Epithelial cell of prostate (primary cell): ENCODE results near the gene TMEM60.
"Not testable (repeated sequence)": the region's sequence is repeated elsewhere in the genome, so short reads cannot be mapped to it uniquely, and the experiment has no call there.

Source experiments
- DNase-seq: peaks from one replicate; pipeline ENCODE4 v3.0.0-alpha.2; 2011; ENCODE audit warnings: low read depth, low spot score
- H3K27ac ChIP-seq: fragments of 450-650 bp; 2 replicates; pipeline ENCODE4 v1.5.1; 2017; ENCODE audit warnings: mild to moderate bottlenecking

The TMEM60 gene

DNA sequence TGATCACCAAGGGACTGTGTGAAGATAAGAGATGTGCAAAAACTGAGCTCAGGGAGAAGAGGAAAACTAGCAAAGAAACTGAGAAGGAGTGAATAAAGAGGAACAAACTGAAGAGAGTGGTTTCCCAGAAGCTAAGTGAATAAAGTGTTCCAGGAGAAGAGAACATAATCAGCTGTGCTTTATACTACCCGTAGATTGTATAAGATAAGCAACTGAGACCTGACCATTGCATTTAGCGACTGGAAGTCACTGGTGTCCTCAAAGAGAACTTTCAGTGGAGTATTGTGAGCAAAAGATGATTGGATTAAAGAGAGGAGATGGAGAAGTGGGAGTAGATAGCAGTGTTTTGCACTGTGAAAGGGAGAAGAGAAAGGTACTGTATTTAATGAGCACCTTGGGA, 14.9 kb upstream of the TMEM60 start:
- H3K27ac ChIP-seq: no peak overlapping the region
- DNase-seq: no peak

DNA sequence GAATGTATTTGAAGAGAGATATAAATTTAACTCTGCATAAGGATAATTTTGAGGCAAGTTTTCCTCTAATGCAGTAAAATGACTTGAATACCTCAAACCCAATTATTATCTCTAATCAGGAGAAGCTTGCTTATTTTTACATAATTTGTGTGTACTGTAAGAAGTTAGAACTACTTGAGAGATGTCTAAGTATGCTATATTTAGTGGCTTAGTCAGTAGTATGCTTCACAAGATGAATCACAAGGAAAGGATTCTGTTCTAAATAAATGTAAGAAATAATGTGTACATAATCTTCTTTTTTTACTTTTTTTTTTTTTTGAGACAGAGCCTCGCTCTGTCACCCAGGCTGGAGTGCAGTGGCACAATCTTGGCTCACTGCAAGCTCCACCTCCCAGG, 14.1 kb upstream of the TMEM60 start:
- H3K27ac ChIP-seq: peak overlapping the region; percentile 41
- no peak for DNase-seq

DNA sequence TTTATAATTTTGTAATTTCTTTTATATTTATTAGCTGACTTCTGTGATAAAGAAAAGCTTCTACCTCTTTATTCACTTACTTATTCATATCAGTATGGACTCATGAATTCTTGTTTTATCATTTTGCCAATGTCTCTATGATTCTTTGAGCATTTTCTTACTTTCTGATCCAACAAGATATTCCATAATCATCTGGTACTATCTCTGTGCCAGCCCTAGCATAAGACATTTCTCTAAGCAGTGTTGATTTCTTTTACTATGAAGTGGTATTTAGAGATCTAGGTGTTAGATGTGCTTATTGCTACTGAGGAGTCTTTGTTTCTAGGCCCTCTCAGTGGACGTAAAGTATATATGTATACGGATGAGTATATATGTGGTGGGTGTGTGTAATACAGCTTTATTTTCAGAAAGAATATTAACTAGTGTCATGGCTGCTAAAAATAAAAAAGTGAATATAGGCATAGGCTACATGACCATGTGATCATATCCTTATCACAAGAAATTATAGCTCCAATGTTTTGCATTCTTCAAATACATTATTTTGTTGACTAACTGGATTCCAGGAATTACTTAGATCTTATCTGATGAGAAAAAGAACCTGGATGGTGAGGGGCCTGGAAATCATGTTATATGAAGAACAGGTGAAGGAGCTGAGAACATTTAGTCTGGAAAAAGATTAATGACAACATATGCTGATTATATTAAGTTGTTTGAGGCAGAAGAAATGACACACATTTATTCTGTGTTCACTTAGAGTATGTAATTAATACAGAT, 13.5 kb upstream of the TMEM60 start:
- no peak for DNase-seq
- H3K27ac ChIP-seq: peak overlapping the region; percentile 41

DNA sequence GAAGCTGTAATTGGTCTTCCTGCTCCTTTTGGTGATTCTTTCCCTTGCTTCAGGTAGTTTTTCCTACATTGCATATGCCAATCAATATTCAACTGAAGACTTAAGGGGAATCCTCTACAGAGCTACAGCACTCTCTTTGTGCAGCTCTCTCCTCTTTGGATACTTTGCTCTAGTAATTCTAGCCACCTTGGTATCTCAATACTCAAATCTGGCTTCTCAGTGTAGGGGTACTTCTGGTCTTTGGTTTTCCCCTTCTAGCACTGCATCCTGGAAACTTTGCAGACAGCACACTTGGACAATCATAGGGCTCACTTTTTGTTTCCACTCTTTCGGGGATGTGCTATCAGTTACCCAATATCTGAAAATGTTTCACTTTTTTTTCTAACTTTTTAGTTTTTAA, 10.3 kb upstream of the TMEM60 start:
- no peak for DNase-seq
- no peak overlapping the region for H3K27ac ChIP-seq

DNA sequence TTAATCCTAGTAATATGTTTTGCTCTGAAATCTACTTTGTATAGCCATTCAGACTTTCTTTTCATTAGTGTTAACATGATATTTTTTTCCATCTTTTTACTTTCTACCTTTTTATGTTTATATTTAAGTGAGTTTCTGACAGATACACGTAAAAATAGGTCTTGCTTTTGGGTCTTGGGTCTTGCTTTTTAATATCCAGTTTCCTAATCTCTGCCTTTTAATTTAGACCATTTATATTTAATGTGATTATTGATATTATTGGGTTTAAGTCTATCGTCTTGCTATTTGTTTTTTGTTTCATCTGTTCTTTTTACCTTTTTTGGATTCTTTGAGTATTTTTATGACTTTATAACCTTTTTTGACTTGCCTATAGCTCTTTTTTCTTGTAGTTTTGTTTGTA, 8.2 kb upstream of the TMEM60 start:
- no peak overlapping the region for H3K27ac ChIP-seq
- DNase-seq: no peak

DNA sequence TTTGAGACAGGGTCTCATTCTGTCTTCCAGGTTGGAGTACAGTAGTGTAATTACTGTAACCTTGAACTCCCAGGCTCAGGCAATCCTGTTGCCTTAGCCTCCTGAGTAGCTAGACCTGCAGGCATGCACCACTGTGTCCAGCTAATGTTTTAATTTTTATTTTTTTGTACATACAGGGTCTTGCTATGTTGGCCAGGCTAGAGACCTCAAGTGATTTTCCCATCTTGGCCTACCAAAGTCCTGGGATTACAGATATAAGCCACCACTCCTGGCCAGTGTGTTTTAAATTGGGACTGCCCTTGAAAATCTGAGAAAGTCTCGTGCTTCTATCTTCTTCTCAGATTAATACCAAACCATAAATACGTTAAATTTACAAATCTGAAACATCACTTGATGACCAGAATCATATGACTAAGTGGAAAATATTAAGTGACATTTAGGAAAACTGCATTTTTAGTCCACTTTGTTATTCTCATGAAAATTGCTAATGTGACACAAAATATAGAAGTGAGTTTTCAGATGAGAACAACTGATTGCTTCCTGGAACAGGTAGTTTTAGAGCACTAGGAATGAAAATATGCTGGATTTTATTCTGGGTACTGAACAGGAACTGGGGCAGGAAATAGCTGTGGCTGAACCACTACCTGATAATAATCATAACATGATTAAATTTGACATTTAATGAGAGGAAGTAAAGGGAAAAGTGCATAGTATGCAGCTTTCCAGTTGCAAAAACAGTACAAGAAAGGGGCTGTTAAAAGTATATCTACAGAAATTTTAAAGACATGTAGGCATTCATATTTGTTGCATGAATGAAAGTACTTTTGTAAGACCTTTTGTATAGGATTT, 4.5 kb upstream of the TMEM60 start:
- no peak for DNase-seq
- H3K27ac ChIP-seq: no peak overlapping the region

DNA sequence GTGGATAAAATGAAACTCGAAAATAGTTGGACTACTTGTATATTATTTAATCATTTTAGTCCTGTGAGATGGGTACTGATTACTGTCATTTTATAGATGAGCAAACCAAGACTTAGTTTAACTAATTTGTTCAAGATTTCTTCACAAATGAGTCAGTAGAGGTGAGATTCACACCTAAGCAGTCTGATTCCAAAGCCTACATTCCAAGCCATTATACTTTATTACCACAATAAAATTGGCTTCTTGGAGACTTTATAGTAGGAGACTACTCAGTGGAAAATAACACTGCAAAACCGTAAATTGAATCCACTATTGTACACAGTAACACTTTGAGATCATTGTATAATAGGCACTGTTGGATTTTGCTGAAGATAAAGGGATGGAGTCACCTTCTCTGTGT, 2.5 kb upstream of the TMEM60 start:
- H3K27ac ChIP-seq: no peak overlapping the region
- DNase-seq: no peak

DNA sequence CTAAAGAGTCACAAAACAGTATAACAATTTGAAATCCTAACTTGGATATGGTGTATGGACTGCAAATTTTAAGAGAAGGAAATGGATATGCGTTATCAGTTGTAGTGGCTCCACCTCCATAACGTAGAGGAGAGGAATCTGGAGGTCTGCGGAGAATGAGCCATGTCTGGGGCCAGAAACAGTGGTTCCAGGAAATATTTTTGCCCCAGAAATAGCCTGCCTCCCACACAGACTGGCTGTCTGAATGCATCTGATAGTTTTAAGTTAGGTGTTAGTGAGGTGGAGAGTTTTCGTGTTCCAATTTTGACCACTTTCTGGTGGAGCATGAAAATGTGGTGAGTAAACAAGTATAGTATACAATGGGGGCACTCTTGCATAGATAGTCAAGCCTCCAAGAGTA, 1.9 kb upstream of the TMEM60 start:
- no peak for DNase-seq
- no peak overlapping the region for H3K27ac ChIP-seq

DNA sequence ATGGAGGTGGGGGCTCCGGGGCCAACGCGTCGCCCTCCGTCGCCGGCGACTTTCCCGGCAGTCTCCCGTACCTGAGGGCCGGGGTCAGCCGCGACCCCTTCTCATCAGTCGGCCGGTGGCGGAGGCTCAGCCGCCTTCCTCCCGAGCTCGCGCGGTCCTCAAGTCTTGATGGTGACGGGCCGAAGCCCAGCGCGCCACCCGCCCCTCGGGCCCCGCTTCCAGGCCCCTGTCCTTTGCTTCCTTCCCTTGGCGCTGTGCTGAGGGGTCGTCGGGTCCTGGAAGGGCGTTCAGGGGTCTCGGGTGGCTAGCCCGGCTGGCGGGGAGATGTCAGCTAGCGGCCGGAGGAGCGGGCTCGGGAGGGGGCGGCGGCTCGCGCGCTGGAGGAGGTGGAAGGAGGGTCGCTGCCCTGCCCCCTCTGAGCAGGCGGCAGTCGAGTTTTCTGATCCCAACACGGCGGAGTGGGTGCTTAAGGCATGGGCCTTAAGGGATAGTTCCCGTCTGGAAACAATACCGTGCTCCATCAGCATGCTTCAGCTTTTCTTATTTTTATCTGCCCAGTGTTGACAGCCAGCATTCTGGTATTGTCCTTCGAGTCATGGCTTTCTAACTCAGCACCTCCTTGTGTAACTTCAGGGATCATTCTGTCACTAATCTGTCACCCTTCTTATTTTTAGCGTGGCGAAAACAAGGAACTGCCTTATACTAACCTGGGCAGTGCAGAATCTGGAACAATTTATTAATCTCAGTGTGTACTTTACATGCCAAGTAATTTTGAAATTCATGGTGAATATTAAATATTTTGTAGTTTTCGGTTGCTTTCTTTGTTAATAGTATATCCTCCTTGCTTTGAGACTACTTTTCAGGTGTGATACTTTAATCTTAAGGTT, 1.1 kb upstream of the TMEM60 start:
- DNase-seq: no peak
- peak overlapping the region; percentile 77 for H3K27ac ChIP-seq

DNA sequence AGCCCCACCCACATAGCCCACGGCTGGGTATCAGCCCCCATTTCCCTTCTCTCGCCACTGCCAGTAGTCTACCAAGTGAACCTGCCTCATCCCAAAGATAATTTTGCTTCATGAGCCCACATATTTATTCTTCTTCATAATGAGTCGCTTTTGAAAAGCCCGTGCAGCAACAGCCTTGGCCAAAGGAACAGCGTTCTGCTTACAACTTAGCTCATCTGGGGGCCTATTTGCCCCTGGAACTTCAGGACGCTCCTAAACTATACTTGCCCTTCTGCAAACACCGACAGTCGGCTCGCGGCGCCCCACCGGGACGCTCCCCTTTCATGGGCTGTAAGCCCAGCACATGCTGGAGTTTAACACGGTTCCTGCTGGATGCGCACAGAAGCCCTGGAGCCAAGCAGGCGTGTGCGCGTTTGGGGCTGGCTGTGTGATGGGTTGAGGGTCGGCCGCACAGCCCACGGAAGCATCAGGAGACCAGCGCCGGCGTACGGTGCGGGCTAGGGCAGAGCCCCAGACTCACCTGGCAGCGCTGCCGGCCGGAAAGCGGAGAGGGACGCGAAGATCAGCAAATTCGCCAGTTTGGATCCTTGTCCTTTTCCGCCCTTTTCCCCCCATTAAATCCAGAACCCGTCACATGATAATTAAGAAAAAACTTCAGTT, 370 bp downstream of the TMEM60 start:
- no peak for DNase-seq
- H3K27ac ChIP-seq: peak overlapping the region; percentile 77

DNA sequence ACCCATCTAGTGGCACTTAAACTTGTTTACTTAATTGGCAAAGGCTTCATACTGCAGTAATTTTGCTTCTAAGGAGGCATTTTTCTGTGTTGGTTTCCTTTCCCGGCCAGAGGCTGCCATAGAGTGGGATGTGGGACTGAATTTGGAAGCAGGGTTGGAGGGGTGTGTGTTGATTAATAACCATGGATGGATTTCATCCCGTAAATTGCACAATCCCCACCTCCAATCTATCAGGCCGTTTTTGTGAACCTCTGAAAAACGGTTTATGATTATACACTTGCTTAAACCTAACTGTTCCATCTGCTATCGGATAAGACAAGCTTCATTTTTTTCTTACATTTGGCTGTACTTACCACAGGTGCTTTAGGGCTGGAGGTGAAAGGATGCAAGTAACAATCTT, 1.3 kb downstream of the TMEM60 start:
- DNase-seq: no peak
- no peak overlapping the region for H3K27ac ChIP-seq

DNA sequence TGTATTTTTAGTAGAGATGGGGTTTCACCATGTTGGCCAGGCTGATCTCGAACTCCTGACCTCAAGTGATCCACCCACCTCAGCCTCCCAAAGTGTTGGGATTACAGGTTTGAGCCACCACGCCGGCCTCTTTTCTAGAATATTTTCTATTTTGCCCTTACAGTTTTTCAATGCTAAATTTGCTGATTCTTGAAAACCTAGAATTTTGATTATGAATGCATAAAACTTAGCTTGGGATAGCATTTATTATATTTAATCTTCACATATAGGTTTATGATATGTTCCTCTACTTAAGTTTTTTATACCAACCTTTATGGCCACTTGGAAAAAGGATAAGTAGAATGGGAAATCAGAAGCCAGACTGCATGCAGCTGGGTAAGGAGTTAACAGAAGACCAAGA, 2.1 kb downstream of the TMEM60 start:
- no peak for DNase-seq
- H3K27ac ChIP-seq: no peak overlapping the region

DNA sequence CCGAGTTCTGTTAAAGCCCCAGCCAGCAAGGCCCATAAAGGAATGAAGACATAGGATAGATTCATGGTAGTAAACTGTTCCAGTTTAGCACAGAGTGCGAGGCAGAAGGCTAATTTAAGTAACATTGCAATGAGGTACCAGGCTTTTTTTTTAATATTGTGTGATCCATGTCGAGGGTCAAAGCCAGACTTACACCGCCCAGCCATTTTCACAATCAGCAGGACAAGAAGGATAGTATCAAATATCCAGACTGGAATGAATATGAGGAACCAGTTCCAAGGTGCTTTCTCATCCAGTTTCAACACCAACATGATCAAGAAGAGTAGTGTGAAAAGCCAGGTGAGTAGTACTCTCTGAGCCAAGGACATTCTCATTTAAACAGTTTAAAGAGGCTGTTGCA, 4.2 kb downstream of the TMEM60 start:
- H3K27ac ChIP-seq: no peak overlapping the region
- no peak for DNase-seq

DNA sequence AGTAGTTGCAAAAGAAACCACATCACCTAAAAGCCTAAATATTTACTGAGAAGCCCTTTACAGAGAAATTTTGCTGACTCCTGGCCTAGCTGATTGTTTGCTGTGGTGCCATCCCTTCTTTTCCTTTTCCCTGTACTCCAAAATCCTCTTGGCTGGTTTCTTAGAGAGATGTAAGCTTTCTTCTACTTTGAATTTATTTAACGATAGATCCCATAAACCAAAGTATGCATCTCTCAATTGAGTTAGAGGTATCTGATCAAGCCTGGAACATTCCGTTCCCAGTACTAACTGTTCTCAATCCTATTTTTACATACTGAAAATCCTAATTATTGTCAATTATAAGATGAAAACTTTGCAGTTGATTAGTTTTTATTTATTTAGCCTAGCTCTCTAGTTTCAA, 6.3 kb downstream of the TMEM60 start:
- DNase-seq: no peak
- peak overlapping the region; percentile 19 for H3K27ac ChIP-seq

DNA sequence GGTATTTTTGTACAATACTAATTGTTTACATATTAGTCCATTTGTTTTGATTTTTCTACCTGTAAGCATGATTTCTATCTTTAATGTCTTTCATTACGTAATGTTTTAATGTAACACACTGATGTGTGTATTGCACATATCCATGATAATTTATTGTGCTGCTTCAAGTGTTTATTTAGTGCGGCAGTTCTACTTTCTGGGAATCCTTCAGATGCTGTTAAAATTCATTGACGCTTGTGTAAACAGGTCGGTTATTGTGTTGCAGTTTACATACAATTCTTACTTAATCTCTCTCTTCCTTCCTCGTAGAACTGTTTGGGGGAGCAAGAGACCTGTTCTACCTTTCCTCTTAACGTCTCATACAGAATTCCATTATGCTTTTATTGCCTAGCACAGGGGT, 6.9 kb downstream of the TMEM60 start:
- peak overlapping the region; percentile 19 for H3K27ac ChIP-seq
- no peak for DNase-seq

DNA sequence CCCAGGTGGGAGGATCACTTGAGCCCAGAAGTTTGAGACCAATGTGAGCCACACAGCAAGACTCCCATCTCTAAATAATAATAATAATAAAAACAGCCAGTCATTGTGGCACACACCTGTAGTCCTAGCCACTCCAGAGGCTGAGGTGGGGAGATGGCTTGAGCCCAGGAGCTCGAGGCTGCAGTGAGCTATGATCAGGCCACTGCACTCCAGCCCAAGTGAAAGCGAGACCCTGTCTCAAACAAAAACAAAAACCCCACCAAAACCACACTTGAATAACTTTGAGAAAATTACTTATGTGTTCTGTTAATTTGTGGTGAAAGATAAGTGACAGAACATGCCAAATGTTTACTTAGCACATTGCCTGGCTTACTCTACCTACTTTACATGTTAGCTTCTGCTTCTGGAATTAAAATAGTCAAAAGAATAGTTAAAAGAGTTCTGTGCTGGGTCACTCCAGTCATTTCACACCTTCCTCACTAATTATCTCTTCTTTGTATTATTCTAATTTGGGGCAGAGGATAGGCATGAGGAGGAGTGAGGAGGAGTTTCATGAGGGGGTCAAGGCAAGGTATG, 9.8 kb downstream of the TMEM60 start:
- no peak overlapping the region for H3K27ac ChIP-seq
- no peak for DNase-seq

DNA sequence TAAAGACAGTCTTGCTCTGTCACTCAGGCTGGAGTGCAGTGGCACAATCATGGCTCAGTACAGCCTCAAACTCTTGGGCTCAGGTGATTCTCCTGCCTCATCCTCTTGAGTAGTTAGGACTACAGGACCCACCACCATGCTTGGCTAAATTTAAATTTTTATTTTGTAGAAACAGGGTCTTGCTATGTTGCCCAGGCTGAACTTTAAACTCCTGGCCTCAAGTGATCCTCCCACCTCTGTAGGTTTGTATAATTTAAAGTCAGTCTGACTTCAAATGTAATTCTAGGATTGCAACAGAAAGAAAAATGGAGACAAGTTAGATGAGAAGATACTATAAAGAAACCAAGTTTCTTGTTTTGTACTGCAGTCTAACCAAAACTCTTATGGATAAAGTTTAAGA, 11.5 kb downstream of the TMEM60 start:
- no peak for DNase-seq
- no peak overlapping the region for H3K27ac ChIP-seq

DNA sequence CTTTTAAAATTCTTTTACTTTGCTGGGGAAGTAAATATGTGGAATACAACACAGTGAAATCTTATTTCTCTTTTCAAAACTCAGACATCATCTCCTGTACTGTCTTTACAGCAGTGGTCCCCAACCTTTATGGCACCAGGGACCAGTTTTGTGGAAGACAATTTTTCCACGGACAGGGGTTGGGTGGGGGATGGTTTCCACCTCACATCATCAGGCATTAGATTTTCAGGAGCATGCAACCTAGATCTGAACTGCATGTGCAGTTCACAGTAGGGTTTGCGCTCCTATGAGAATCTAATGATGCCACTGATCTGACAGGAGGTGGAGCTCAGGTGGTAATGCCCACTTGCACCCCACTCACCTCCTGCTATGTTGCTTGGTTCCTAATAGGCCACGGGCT, 12.2 kb downstream of the TMEM60 start:
- no peak overlapping the region for H3K27ac ChIP-seq
- DNase-seq: no peak

DNA sequence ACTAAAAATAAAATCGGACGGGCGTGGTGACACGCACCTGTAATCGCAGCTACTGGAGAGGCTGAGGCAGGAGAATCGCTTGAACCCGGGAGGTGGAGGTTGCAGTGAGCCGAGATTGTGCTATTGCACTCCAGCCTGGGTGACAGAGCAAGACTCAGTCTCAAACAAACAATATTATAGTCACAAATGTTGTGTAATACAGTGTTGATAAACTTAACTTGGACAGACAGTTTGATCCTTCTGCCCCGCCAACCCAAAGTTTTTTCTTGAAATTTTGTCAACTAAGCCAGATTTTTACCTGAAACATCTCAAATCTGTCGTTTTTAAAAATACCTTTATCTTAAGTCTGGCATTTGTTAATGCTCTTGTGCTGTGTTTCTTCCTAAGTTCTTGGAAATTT, 13.8 kb downstream of the TMEM60 start:
- DNase-seq, H3K27ac ChIP-seq: not testable (repeated sequence)

DNA sequence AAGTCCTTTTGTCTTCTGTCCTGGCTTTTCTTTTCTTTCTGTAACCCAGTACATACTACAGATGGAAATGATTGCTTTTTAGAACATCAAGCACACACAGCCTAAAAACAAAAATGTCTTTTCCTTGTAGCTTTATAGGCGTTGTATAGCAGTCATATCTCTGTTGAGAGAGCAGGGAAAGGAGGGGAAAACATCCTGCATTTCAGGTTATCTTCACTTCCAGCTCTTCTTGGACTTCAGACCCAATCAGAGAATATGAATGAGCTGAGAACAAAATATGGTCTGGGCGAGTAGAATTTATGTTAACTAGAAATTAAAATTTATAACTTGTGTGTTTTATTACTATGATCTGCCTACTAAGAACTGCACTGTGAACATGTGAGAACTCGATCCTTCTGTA, 14.7 kb downstream of the TMEM60 start:
- DNase-seq: no peak
- no peak overlapping the region for H3K27ac ChIP-seq
